ENCODE results near the gene HOXB2.

GRCh38 chr17:48587276-48588073, 42.6 kb upstream of the HOXB2 start:
- TF ChIP-seq CREB1 (CRISPR knock-in tag; IDR thresholded peaks at IDR 0.05; ENCODE audit: low read depth) (no peak), EZH2phosphoT487 (IDR thresholded peaks at IDR 0.05; ENCODE audit: unreplicated experiment) (no peak), POLR2AphosphoS5 (IDR thresholded peaks at IDR 0.05; ENCODE audit: low read depth) (no peak), CTCF (conservative IDR thresholded peaks at IDR 0.05; ENCODE audit: low read depth in 2 of 2) (no peak)

All from GM23338 (cell line).